SU-DHL-6 (cell line): ENCODE results near the gene ZNF512.
"Not testable (repeated sequence)": the region's sequence is repeated elsewhere in the genome, so short reads cannot be mapped to it uniquely, and the experiment has no call there.

Experiments
- H2AFZ ChIP-seq: fragments of 200-600 bp; sonication (generic); 2 replicates; pipeline ENCODE4 v1.6.1; 2014; ENCODE audit warnings: low read depth, mild to moderate bottlenecking, moderate library complexity, mixed read lengths, antibody characterized with exemption, low read length; ENCODE audit not compliant: severe bottlenecking
- H3F3A ChIP-seq: fragments of 200-600 bp; shearing (Covaris generic); 2 replicates; pipeline ENCODE4 v1.6.0; 2016; ENCODE audit warnings: antibody characterized with exemption, mild to moderate bottlenecking; ENCODE audit not compliant: insufficient read depth
- H3K27ac ChIP-seq: fragments of 200-600 bp; sonication (generic); 2 replicates; pipeline ENCODE4 v1.5.1; 2016; ENCODE audit warnings: low read depth, mild to moderate bottlenecking, low read length, moderate library complexity, mixed read lengths
- H3K27me3 ChIP-seq: fragments of 200-600 bp; sonication (generic), shearing (Covaris generic); 2 replicates; pipeline ENCODE4 v1.6.0; 2014; ENCODE audit warnings: mild to moderate bottlenecking, low read length
- H3K36me3 ChIP-seq: fragments of 200-600 bp; sonication (generic); 2 replicates; pipeline ENCODE4 v1.6.1; 2014; ENCODE audit warnings: mild to moderate bottlenecking, low read length, mixed read lengths
- H3K4me2 ChIP-seq: fragments of 300-600, 200-600 bp; shearing (Covaris generic), sonication (generic); 2 replicates; pipeline ENCODE4 v1.6.0; 2014; ENCODE audit warnings: low read length, low read depth, mild to moderate bottlenecking; ENCODE audit not compliant: poor library complexity, severe bottlenecking
- H3K4me3 ChIP-seq: fragments of 200-600 bp; sonication (generic); 2 replicates; pipeline ENCODE4 v1.5.1; 2014; ENCODE audit warnings: antibody characterized with exemption, low read length, mild to moderate bottlenecking, mixed read lengths; ENCODE audit not compliant: insufficient read depth, poor library complexity, severe bottlenecking
- H3K79me2 ChIP-seq: fragments of 200-600 bp; sonication (generic); 2 replicates; pipeline ENCODE4 v1.6.1; 2014; ENCODE audit warnings: mild to moderate bottlenecking, low read length, moderate library complexity; ENCODE audit not compliant: insufficient read depth
- H3K9ac ChIP-seq: fragments of 200-600 bp; sonication (generic); 2 replicates; pipeline ENCODE4 v1.7.0; 2014; ENCODE audit warnings: mild to moderate bottlenecking, low read length
- H3K9me2 ChIP-seq: fragments of 200-600 bp; sonication (generic); replicated peaks from 2 replicates; pipeline ENCODE4 v1.6.1; 2014; ENCODE audit warnings: low read length; ENCODE audit not compliant: insufficient read depth
- H3K9me3 ChIP-seq: fragments of 200-600 bp; sonication (generic); 2 replicates; pipeline ENCODE4 v1.6.1; 2014; ENCODE audit warnings: low read length, mixed read lengths; ENCODE audit not compliant: insufficient read depth
- H4K20me1 ChIP-seq: fragments of 200-600 bp; sonication (generic); 2 replicates; pipeline ENCODE4 v1.6.1; 2014; ENCODE audit warnings: low read depth, mild to moderate bottlenecking, antibody characterized with exemption, low read length, moderate library complexity, mixed read lengths
- EZH2phosphoT487 ChIP-seq: fragments of 200-600 bp; sonication (generic), shearing (Covaris generic); conservative IDR thresholded peaks from 2 replicates; pipeline ENCODE4 v1.6.1; 2018; ENCODE audit warnings: mild to moderate bottlenecking, antibody characterized with exemption, low read length, moderate library complexity, mixed read lengths
- TF ChIP-seq, protein P1 (sequence below): fragments of 200-600 bp; sonication (generic); IDR thresholded peaks from one replicate; pipeline ENCODE4 v1.5.1; 2017; ENCODE audit warnings: antibody characterized with exemption, mild to moderate bottlenecking, low read length, moderate library complexity; ENCODE audit not compliant: insufficient read depth, poor library complexity, severe bottlenecking

Gene ZNF512

DNA sequence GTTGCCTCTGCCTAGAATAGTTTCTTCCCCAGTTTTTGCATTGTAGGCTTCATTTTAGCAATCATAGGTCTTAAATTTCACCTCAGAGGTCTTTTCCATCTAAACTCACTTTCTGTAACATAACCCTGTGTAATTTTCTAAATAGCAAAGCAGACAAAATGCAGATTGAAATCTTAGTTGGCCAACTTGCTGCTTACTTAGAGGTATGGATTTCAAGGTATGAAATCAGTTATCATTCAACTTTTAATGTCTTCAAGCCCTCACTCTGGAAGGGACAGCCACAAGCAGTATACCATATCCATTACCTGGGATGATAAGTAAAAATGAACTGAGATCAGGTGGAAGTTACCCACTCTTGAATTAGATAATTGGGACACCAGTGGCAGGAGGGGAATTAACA lies 42.1 kb downstream of the ZNF512 start:
- H3K4me2 ChIP-seq: no peak overlapping the region
- TF ChIP-seq EZH2phosphoT487: no peak

DNA sequence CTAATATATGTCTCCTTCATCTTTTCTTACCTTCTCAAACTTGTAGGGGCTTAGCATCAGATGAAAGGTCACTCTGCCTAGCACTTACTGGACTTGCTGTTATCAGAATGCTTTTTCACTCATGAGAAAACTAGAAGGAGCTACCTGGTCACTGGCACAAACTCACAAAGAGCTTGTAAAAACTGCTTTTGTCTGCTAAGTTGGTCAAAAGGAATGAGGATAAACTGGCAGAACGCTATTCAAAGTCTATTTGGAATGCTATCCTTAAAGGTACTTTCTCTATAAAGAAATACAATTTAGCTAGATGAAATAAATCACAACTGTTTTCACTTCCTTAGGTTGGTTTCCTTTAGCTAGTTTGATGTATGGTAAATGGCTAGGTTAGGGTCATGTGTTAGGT lies 43.5 kb downstream of the ZNF512 start:
- not testable (repeated sequence) for H3K36me3 ChIP-seq, H3K27ac ChIP-seq, H3K79me2 ChIP-seq, H3K4me3 ChIP-seq, H2AFZ ChIP-seq, H3K9me2 ChIP-seq, H3K4me2 ChIP-seq, H3K9ac ChIP-seq, H4K20me1 ChIP-seq, H3K9me3 ChIP-seq, H3K27me3 ChIP-seq, H3F3A ChIP-seq

More for the DNA sequence above, 42.1 kb downstream of the ZNF512 start:
- no peak overlapping the region for H2AFZ ChIP-seq
- H3F3A ChIP-seq: peaks cover 5% of the 10 kb centered on the region; the same call in 1 of the 2 replicates
- H3K36me3 ChIP-seq: peaks cover 7% of the 10 kb centered on the region
- no peak overlapping the region for H3K27ac ChIP-seq
- H3K79me2 ChIP-seq: peaks cover 8% of the 10 kb centered on the region
- no peak overlapping the region for H3K4me3 ChIP-seq
- H3K9me2 ChIP-seq: no peaks in the 10 kb centered on the region
- no peaks in the 10 kb centered on the region for H3K27me3 ChIP-seq
- H3K9ac ChIP-seq: no peak overlapping the region
- H3K9me3 ChIP-seq: no peaks in the 10 kb centered on the region
- no peaks in the 10 kb centered on the region for H4K20me1 ChIP-seq

- not testable (repeated sequence) for H2AFZ ChIP-seq, H3K4me3 ChIP-seq, H3K27ac ChIP-seq
Measured at GRCh38 chr2:27626921-27627320, 44.1 kb downstream of the ZNF512 start.

GRCh38 chr2:27627963-27628766 lies 45.3 kb downstream of the ZNF512 start:
- Histone ChIP-seq H3F3A (peaks cover 5% of the 10 kb centered on the region; the same call in 1 of the 2 replicates), H3K9me3 (no peaks in the 10 kb centered on the region), H3K9me2 (no peaks in the 10 kb centered on the region), H3K36me3 (peaks cover 6% of the 10 kb centered on the region), H3K4me3 (peak overlapping the region; percentile 95), H4K20me1 (no peaks in the 10 kb centered on the region), H2AFZ (peak overlapping the region; percentile 97), H3K27ac (no peak overlapping the region), H3K27me3 (no peaks in the 10 kb centered on the region), H3K4me2 (peak overlapping the region; percentile 92), H3K79me2 (peaks cover 8% of the 10 kb centered on the region), H3K9ac (peak overlapping the region; percentile 84)
- TF ChIP-seq, protein P1, sequence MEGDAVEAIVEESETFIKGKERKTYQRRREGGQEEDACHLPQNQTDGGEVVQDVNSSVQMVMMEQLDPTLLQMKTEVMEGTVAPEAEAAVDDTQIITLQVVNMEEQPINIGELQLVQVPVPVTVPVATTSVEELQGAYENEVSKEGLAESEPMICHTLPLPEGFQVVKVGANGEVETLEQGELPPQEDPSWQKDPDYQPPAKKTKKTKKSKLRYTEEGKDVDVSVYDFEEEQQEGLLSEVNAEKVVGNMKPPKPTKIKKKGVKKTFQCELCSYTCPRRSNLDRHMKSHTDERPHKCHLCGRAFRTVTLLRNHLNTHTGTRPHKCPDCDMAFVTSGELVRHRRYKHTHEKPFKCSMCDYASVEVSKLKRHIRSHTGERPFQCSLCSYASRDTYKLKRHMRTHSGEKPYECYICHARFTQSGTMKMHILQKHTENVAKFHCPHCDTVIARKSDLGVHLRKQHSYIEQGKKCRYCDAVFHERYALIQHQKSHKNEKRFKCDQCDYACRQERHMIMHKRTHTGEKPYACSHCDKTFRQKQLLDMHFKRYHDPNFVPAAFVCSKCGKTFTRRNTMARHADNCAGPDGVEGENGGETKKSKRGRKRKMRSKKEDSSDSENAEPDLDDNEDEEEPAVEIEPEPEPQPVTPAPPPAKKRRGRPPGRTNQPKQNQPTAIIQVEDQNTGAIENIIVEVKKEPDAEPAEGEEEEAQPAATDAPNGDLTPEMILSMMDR: no peak
- no peak for TF ChIP-seq EZH2phosphoT487

More at GRCh38 chr2:27626921-27627320, 44.1 kb downstream of the ZNF512 start:
- not testable (repeated sequence) for H3K9me3 ChIP-seq, H3K9me2 ChIP-seq, H4K20me1 ChIP-seq, H3K36me3 ChIP-seq, H3K79me2 ChIP-seq, H3K27me3 ChIP-seq, H3F3A ChIP-seq, H3K4me2 ChIP-seq, H3K9ac ChIP-seq
